ENCODE measurements around the gene THSD7A.

GRCh38 chr7:11817111-11817740 lies 14.8 kb downstream of the THSD7A start:
- no peak for TF ChIP-seq CTCF (IDR thresholded peaks at IDR 0.05)
- TF ChIP-seq ZFX (IDR thresholded peaks at IDR 0.05; ENCODE audit: borderline replicate concordance) = no peak

Data from 22Rv1 (cell line).